Ascending aorta (tissue), 2 donors: Measurements from ENCODE around the gene TMEM256. TPM values are rescaled to one million over a fixed set of nuclear protein-coding genes. Genes with fewer than 3 reads are reported as not detected.
"Not testable (repeated sequence)": the region's sequence is repeated elsewhere in the genome, so short reads cannot be mapped to it uniquely, and the experiment has no call there.

Experiments
- DNase-seq, 2 donors: peaks; one replicate each; pipeline ENCODE4 v3.0.0-alpha.2; 2019; ENCODE audit warnings: low spot score in 2 of 2
- H3K27ac ChIP-seq, 2 donors: fragments of 200-600 bp; sonication (generic); one replicate each; pipeline ENCODE4 v1.5.1; 2016 to 2017; ENCODE audit warnings: mild to moderate bottlenecking in 1 of 2
- H3K27me3 ChIP-seq: fragments of 200-600 bp; sonication (generic); one replicate; pipeline ENCODE4 v1.5.1; 2017
- H3K36me3 ChIP-seq, 2 donors: fragments of 200-600 bp; sonication (generic); one replicate each; pipeline ENCODE4 v1.5.1; 2016
- H3K4me1 ChIP-seq, 2 donors: fragments of 200-600 bp; sonication (generic); one replicate each; pipeline ENCODE4 v1.5.1; 2016 to 2017; ENCODE audit warnings: mild to moderate bottlenecking in 1 of 2
- H3K4me3 ChIP-seq, 2 donors: fragments of 200-600 bp; sonication (generic); one replicate each; pipeline ENCODE4 v1.5.1; 2016 to 2017; ENCODE audit warnings: mild to moderate bottlenecking in 1 of 2
- H3K9me3 ChIP-seq, 2 donors: fragments of 200-600 bp; sonication (generic); one replicate each; pipeline ENCODE4 v1.5.1; 2016
- intact Hi-C: fragments of 100-400 bp; cut with DNase I; formaldehyde crosslinking; loops from one replicate; pipeline ENCODE4 v1.15.1; 2023
- total RNA-seq: library from RNA; depleted of rRNA; stranded (reverse); fragments of >200 nt; gene quantifications from one replicate; pipeline ENCODE4 v1.1.0, GENCODE V29; 2016
- TF ChIP-seq, protein P1 (sequence below), 3 experiments: fragments of 200-600 bp in 2 of 3; fragments of 450-650 bp in 1 of 3; sonication (generic) in 2 of 3; IDR thresholded peaks; one replicate each; pipeline ENCODE4 v1.5.1; 2016 to 2019; ENCODE audit warnings: antibody characterized with exemption in 3 of 3, mild to moderate bottlenecking in 1 of 3, moderate library complexity in 1 of 3

The TMEM256 gene
- total RNA-seq, 1 donor from 2014 or later, result 241 TPM

DNA sequence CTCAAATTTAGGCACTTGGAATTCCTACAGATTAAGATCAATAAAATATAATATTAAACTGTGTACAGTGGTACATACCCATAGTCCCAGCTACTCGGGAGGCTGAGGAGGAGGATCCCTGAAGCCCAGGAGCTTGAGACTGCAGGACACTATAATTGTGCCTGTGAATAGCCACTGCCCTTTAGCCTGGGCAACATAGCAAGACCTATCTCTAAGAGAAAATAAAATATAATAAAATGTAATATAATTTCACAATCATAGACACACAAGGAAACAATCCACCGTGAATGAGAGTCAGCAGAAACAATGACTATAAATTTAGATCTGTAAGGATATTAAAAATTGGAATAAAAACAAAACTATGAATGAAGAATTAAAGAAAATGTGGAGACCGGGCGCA, 33.0 kb downstream of the TMEM256 start:
- no peak overlapping the region for H3K4me3 ChIP-seq
- DNase-seq, result no peak
- H3K36me3 ChIP-seq, result no peaks in the 10 kb centered on the region
- intact Hi-C loops, result no loop called here
- H3K4me1 ChIP-seq, result no peaks in the 10 kb centered on the region
- TF ChIP-seq, protein P1, sequence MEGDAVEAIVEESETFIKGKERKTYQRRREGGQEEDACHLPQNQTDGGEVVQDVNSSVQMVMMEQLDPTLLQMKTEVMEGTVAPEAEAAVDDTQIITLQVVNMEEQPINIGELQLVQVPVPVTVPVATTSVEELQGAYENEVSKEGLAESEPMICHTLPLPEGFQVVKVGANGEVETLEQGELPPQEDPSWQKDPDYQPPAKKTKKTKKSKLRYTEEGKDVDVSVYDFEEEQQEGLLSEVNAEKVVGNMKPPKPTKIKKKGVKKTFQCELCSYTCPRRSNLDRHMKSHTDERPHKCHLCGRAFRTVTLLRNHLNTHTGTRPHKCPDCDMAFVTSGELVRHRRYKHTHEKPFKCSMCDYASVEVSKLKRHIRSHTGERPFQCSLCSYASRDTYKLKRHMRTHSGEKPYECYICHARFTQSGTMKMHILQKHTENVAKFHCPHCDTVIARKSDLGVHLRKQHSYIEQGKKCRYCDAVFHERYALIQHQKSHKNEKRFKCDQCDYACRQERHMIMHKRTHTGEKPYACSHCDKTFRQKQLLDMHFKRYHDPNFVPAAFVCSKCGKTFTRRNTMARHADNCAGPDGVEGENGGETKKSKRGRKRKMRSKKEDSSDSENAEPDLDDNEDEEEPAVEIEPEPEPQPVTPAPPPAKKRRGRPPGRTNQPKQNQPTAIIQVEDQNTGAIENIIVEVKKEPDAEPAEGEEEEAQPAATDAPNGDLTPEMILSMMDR (IDR thresholded peaks at IDR 0.05), result no peak
- H3K27ac ChIP-seq, result no peak overlapping the region
- no peaks in the 10 kb centered on the region for H3K27me3 ChIP-seq
- H3K9me3 ChIP-seq, result no peaks in the 10 kb centered on the region

DNA sequence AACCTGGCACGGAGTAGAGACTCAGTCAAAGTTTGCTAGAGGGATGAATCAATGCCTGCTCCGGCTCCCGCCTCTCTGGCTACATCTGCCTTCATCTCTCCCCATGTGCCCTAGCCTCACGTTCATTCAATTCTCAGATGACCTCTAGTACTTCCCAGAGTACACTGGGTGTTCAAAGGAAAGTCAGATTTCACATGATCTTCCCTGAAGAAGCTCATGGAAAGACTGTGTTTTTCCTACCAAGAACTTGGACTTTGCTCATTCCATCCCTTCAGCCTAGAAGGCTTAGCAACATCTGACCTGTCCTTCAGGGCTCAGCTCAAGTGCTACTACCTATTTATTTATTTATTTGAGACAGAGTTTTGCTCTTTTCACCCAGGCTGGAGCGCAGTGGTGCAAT, 34.1 kb downstream of the TMEM256 start:
- Histone ChIP-seq H3K4me3 (no peak overlapping the region), H3K9me3 (no peaks in the 10 kb centered on the region), H3K36me3 (no peaks in the 10 kb centered on the region), H3K27ac (no peak overlapping the region), H3K27me3 (no peaks in the 10 kb centered on the region), H3K4me1 (no peaks in the 10 kb centered on the region)
- intact Hi-C loops, result no loop called here
- no peak for DNase-seq
- TF ChIP-seq, protein P1 (IDR thresholded peaks at IDR 0.05), result no peak

DNA sequence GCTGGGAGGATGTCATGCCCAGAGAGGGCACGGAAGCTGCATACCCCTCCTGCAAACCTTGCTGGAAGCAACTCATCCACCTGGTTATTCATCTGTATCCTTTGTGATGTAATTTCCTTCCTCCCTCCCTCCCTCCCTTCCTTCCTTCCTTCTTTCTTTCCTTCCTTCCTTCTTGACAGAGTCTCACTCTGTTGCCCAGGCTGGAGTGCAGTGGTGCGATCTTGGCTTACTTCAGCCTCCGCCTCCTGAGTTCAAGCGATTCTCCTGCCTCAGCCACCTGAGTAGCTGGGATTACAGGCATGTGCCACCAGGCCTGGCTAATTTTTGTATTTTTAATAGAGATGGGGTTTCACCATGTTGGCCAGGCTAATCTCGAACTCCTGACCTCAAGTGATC, 35.3 kb downstream of the TMEM256 start:
- H3K4me1 ChIP-seq, H3K27me3 ChIP-seq, H3K36me3 ChIP-seq, intact Hi-C loops, H3K4me3 ChIP-seq, DNase-seq, H3K27ac ChIP-seq, H3K9me3 ChIP-seq: not testable (repeated sequence)

DNA sequence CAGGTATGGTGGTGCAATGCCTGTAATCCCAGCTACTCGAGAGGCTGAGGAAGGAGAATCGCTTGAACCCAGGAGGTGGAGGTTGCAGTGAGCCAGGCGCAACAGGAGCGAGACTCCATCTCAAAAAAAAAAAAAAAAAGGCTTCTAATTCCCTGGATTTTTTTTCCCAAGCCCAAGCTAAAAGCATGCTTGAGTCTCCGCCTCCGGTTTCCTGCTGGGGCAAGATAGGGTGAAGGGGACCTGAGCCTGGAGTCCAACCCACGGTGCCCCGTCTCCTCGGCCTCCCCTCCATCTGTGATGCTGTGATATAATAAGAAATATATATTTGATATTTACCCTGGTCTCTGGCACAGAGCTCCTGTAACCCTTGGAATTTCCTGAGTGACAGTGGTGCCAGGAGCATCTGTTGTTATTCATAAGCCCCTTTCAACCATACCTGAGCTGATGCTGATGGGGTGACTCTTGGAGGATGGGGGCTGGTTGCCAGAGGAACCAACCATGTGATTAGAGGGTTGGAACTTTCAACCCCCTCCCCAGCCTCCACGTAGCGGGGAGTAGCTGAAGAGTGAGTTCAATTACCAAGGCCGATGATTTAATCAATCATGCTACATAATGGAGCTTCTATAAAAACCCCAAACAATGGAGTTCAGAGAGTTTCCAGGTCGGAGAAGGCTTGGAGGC, 35.8 kb downstream of the TMEM256 start:
- no peaks in the 10 kb centered on the region for H3K9me3 ChIP-seq
- intact Hi-C loops, result no loop called here
- H3K4me3 ChIP-seq, result no peak overlapping the region
- TF ChIP-seq, protein P1 (IDR thresholded peaks at IDR 0.05), result no peak
- no peak overlapping the region for H3K27ac ChIP-seq
- no peaks in the 10 kb centered on the region for H3K27me3 ChIP-seq
- no peak for DNase-seq
- H3K36me3 ChIP-seq, result no peaks in the 10 kb centered on the region
- H3K4me1 ChIP-seq, result no peaks in the 10 kb centered on the region

DNA sequence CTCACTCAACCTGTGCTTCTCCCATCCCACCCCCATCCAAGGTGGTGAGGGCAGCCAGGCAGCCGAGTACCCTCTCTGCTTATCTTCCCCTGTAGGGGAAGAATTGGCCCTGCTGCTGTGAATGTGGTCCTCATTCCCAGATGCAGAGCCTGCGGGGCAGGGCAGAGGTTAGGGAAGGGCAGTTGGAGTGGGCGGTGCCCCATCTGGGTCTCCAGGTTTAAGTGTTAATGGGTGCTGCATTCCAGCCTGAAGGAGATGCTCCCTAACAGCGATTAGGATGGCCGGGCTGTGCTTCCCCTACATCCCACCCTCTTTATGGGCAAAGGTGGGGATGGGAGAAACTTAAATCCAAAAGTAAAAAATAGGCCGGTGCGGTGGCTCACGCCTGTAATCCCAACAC, 36.8 kb downstream of the TMEM256 start:
- H3K27ac ChIP-seq, result no peak overlapping the region
- TF ChIP-seq, protein P1 (IDR thresholded peaks at IDR 0.05), result no peak
- H3K4me3 ChIP-seq, result no peak overlapping the region
- no peaks in the 10 kb centered on the region for H3K36me3 ChIP-seq
- DNase-seq, result no peak
- H3K9me3 ChIP-seq, result no peaks in the 10 kb centered on the region
- no peaks in the 10 kb centered on the region for H3K27me3 ChIP-seq
- intact Hi-C loops, result no loop called here
- H3K4me1 ChIP-seq, result no peaks in the 10 kb centered on the region

DNA sequence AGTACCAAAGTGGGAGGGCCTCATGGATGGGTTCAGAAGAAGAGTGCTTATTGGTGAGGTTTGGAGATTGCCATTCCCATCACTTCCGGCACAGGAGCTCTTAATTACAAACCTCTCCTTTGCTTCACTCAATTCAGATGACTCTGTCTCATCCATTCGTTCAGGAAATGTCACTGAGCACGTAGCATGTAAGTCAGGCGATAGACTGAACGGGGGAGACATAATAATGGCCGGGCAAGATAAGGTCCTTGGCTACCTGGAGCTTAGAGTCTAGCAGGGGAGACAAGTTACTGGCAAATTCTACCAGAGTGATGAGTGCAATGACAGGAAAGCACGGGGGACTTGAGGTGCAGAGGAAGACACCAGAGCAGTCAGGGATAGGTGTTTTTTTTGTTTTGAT, 37.9 kb downstream of the TMEM256 start:
- H3K4me1 ChIP-seq, H3K27ac ChIP-seq, H3K4me3 ChIP-seq, DNase-seq, H3K9me3 ChIP-seq, intact Hi-C loops, H3K27me3 ChIP-seq, H3K36me3 ChIP-seq: not testable (repeated sequence)

DNA sequence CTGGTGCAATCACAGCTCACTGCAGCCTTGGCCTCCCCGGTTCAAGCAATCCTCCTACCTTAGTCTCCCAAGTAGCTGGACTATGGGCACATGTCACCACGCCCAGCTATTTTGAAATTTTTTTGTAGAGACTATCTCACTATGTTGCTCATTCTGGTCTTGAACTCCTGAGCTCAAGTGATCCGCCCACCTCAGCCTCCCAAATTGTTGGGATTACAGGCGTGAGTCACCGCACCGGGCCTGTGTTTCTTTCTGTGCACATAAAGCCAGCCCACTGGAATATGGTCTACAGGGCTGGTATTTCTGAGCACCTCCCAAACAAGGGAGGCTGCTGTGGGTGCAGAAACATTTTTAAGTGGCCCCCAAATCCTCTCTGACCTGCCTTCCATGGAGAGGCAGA, 40.6 kb downstream of the TMEM256 start:
- TF ChIP-seq, protein P1 (IDR thresholded peaks at IDR 0.05), result no peak
- no peaks in the 10 kb centered on the region for H3K4me1 ChIP-seq
- H3K9me3 ChIP-seq, result no peaks in the 10 kb centered on the region
- H3K27me3 ChIP-seq, result no peaks in the 10 kb centered on the region
- no peak overlapping the region for H3K27ac ChIP-seq
- DNase-seq, result no peak
- no peak overlapping the region for H3K4me3 ChIP-seq
- no peaks in the 10 kb centered on the region for H3K36me3 ChIP-seq
- intact Hi-C loops, result no loop called here
